ENCODE results near the gene TBC1D10A. TPM values are rescaled to one million over a fixed set of nuclear protein-coding genes. Genes with fewer than 3 reads are reported as not detected.

Gene TBC1D10A
- total and polyA plus RNA-seq, 2 experiments from 2014 or later, result 3.3 to 8.8 TPM

GRCh38 chr22:30332994-30333706 is 6.4 kb upstream of the TBC1D10A start:
- no peak overlapping the region for H3K27ac ChIP-seq (ENCODE audit: low read depth)
- H3K4me2 ChIP-seq, result no peak overlapping the region
- peaks cover 13% of the 10 kb centered on the region; the same call in 1 of the 2 replicates for H4K20me1 ChIP-seq (replicated peaks; ENCODE audit: insufficient read depth)
- TF ChIP-seq REST (IDR thresholded peaks at IDR 0.05; ENCODE audit: unreplicated experiment) (no peak), CREB1 (CRISPR knock-in tag; IDR thresholded peaks at IDR 0.05; ENCODE audit: low read depth) (no peak), ZNF331 (CRISPR knock-in tag; IDR thresholded peaks at IDR 0.05; ENCODE audit: low read depth) (no peak), EZH2phosphoT487 (IDR thresholded peaks at IDR 0.05; ENCODE audit: unreplicated experiment) (no peak)
- H3K4me1 ChIP-seq (ENCODE audit: insufficient read depth), result no peaks in the 10 kb centered on the region
- DNase-seq (ENCODE audit: low spot score) (no peak), ATAC-seq (no peak)
- Mint-ChIP-seq H3K27me3 (ENCODE audit: insufficient read depth, low read depth, poor library complexity) (peaks cover under 1% of the 10 kb centered on the region), H3K36me3 (ENCODE audit: low read depth) (peaks cover 73% of the 10 kb centered on the region), H3K4me3 (no peak overlapping the region), H3K9me3 (no peaks in the 10 kb centered on the region), H3K4me1 (no peaks in the 10 kb centered on the region), H3K27ac (no peak overlapping the region)
- peaks cover 5% of the 10 kb centered on the region; the same call in 1 of the 2 replicates for H3F3A ChIP-seq (replicated peaks; ENCODE audit: low read depth)
- H3K4me3 ChIP-seq, result no peak overlapping the region
- H3K9me2 ChIP-seq (ENCODE audit: insufficient read depth), result no peaks in the 10 kb centered on the region
- H3K79me2 ChIP-seq (replicated peaks; ENCODE audit: insufficient read depth), result no peaks in the 10 kb centered on the region
- no peaks in the 10 kb centered on the region for H3K27me3 ChIP-seq (ENCODE audit: insufficient read depth)
- no peak overlapping the region for H2AFZ ChIP-seq
- H3K36me3 ChIP-seq (ENCODE audit: insufficient read depth), result peaks cover 29% of the 10 kb centered on the region

GRCh38 chr22:30332551-30332950 is 5.8 kb upstream of the TBC1D10A start:
- H3K27me3 ChIP-seq (ENCODE audit: insufficient read depth), result no peaks in the 10 kb centered on the region
- TF ChIP-seq CREB1 (CRISPR knock-in tag; IDR thresholded peaks at IDR 0.05; ENCODE audit: low read depth) (no peak), POLR2AphosphoS5 (IDR thresholded peaks at IDR 0.05; ENCODE audit: low read depth) (no peak), ETS1 (IDR thresholded peaks at IDR 0.05) (no peak)

More at GRCh38 chr22:30332551-30332950, 5.8 kb upstream of the TBC1D10A start:
- H2AFZ ChIP-seq, result no peak overlapping the region
- peaks cover 5% of the 10 kb centered on the region; the same call in 1 of the 2 replicates for H3F3A ChIP-seq (replicated peaks; ENCODE audit: low read depth)
- peaks cover 13% of the 10 kb centered on the region; the same call in 1 of the 2 replicates for H4K20me1 ChIP-seq (replicated peaks; ENCODE audit: insufficient read depth)
- peaks cover 5% of the 10 kb centered on the region; the same call in 2 of the 3 replicates for H3K4me1 Mint-ChIP-seq
- H3K27me3 Mint-ChIP-seq (ENCODE audit: insufficient read depth, low read depth, poor library complexity), result peaks cover under 1% of the 10 kb centered on the region
- peaks cover 1% of the 10 kb centered on the region for H3K4me1 ChIP-seq (ENCODE audit: insufficient read depth)
- no peak overlapping the region for H3K4me2 ChIP-seq
- ATAC-seq (no peak), DNase-seq (ENCODE audit: low spot score) (no peak)
- H3K27ac Mint-ChIP-seq, result no peak overlapping the region
- no peak overlapping the region for H3K4me3 ChIP-seq
- H3K27ac ChIP-seq (ENCODE audit: low read depth), result no peak overlapping the region
- H3K79me2 ChIP-seq (replicated peaks; ENCODE audit: insufficient read depth), result no peaks in the 10 kb centered on the region
- no peak overlapping the region for H3K4me3 Mint-ChIP-seq
- H3K9me2 ChIP-seq (ENCODE audit: insufficient read depth), result no peaks in the 10 kb centered on the region
- H3K36me3 ChIP-seq (ENCODE audit: insufficient read depth), result peaks cover 29% of the 10 kb centered on the region
- H3K9me3 Mint-ChIP-seq, result no peaks in the 10 kb centered on the region
- peaks cover 67% of the 10 kb centered on the region for H3K36me3 Mint-ChIP-seq (ENCODE audit: low read depth)
